HCT116 (cell line): ENCODE data around the gene AP1AR. TPM values are rescaled to one million over a fixed set of nuclear protein-coding genes. Genes with fewer than 3 reads are reported as not detected.
A peak's percentile ranks its signal among the peaks of the same experiment; 100 is the strongest.

Experiments
- ATAC-seq: fragments of 200-7000 bp; cut with Tn5 transposase; 2 replicates; pipeline ENCODE4 v1.9.1; 2020; ENCODE audit warnings: mild to moderate bottlenecking, moderate library complexity
- BruUV-seq: library from RNA; stranded (reverse); fragments of 400-500 nt; replicated peaks from 2 replicates; lab custom pipeline; 2021; lab: Mats Ljungman, UMichigan
- CTCF ChIA-PET: fragments of 300-600 bp; sonication (Branson Sonifier 250); formaldehyde crosslinking; loops from one replicate; lab custom pipeline; 2021; ENCODE audit warnings: antibody characterized with exemption; lab: Charles Lee
- POLR2A ChIA-PET: fragments of 300-600, 350-600 bp; sonication (Branson Sonifier 250); formaldehyde crosslinking; loops from one replicate; lab custom pipeline; 2021; ENCODE audit warnings: antibody characterized with exemption; lab: Charles Lee
- RAD21 ChIA-PET, 2 experiments: fragments of 300-600 bp; sonication (Branson Sonifier 250); formaldehyde crosslinking; loops; one replicate each; lab custom pipeline; 2023; ENCODE audit warnings: low total read pairs in 2 of 2; ENCODE audit not compliant: uncharacterized antibody in 2 of 2, unreplicated experiment in 2 of 2, low non-redundant PET in 1 of 2; lab: Charles Lee
- DNase-seq: peaks from one replicate; pipeline ENCODE4 v3.0.0-alpha.2; 2010; ENCODE audit warnings: low read depth, low spot score
- H2AFZ ChIP-seq: fragments of 200-600 bp; shearing (Covaris generic), sonication (generic); 2 replicates; pipeline ENCODE4 v1.6.1; 2017; ENCODE audit warnings: low read depth, mixed run types, mixed read lengths, antibody characterized with exemption, low read length; ENCODE audit not compliant: poor library complexity, severe bottlenecking
- H3K27ac ChIP-seq: 2 replicates; pipeline ENCODE4 v1.5.1; 2012; ENCODE audit warnings: low read depth, low read length
- H3K27me3 ChIP-seq: fragments of 200-600 bp; sonication (generic); 2 replicates; pipeline ENCODE4 v1.6.1; 2016; ENCODE audit warnings: mixed run types, low read length, mixed read lengths; ENCODE audit not compliant: insufficient read depth
- H3K36me3 ChIP-seq, 2 experiments: fragments of 200-500 bp in 1 of 2; fragments of 200-600 bp in 1 of 2; sonication (Bioruptor generic) in 1 of 2; sonication (generic) in 1 of 2; 2 replicates each; pipeline versions ENCODE4 v1.5.1 to v1.6.1; 2014 to 2016; ENCODE audit warnings: low read length in 2 of 2, inconsistent platforms in 1 of 2, mixed read lengths in 1 of 2, mixed run types in 1 of 2; ENCODE audit not compliant: insufficient read depth in 2 of 2, control insufficient read depth in 1 of 2
- H3K4me1 ChIP-seq, 2 experiments: fragments of 200-600 bp in 1 of 2; sonication (generic) in 1 of 2; 2 replicates each; pipeline versions ENCODE4 v1.5.1 to v1.6.1; 2012 to 2017; ENCODE audit warnings: low read length in 2 of 2, inconsistent platforms in 1 of 2, mild to moderate bottlenecking in 1 of 2, mixed read lengths in 1 of 2, mixed run types in 1 of 2, moderate library complexity in 1 of 2; ENCODE audit not compliant: insufficient read depth in 2 of 2, control insufficient read depth in 1 of 2
- H3K4me2 ChIP-seq: fragments of 200-600 bp; sonication (generic); 2 replicates; pipeline ENCODE4 v1.6.1; 2017; ENCODE audit warnings: mixed run types, low read length, mixed read lengths
- H3K4me3 ChIP-seq, 2 experiments: fragments of 200-600 bp in 1 of 2; sonication (generic) in 1 of 2; replicated peaks in 1 of 2; 2 replicates each; pipeline ENCODE4 v1.5.1; 2011 to 2016; ENCODE audit warnings: low read length in 2 of 2, control low read depth in 1 of 2, low read depth in 1 of 2, mild to moderate bottlenecking in 1 of 2, mixed read lengths in 1 of 2, mixed run types in 1 of 2
- H3K79me2 ChIP-seq: fragments of 200-600 bp; sonication (generic); 2 replicates; pipeline ENCODE4 v1.6.1; 2017; ENCODE audit warnings: mild to moderate bottlenecking, mixed run types, low read length, moderate library complexity, mixed read lengths; ENCODE audit not compliant: insufficient read depth
- H3K9ac ChIP-seq: fragments of 200-600 bp; sonication (generic); 2 replicates; pipeline ENCODE4 v1.6.1; 2016; ENCODE audit warnings: low read length, mixed read lengths
- H3K9me2 ChIP-seq: fragments of 200-600 bp; sonication (generic), shearing (Covaris generic); 2 replicates; pipeline ENCODE4 v1.6.1; 2017; ENCODE audit warnings: mixed run types, mild to moderate bottlenecking, moderate library complexity; ENCODE audit not compliant: insufficient read depth
- H3K9me3 ChIP-seq, 2 experiments: fragments of 200-500 bp in 1 of 2; fragments of 200-600 bp in 1 of 2; sonication (Bioruptor generic) in 1 of 2; sonication (generic) in 1 of 2; 2 replicates each; pipeline ENCODE4 v1.6.1; 2014 to 2017; ENCODE audit warnings: low read length in 2 of 2, mixed read lengths in 2 of 2, inconsistent platforms in 1 of 2, low read depth in 1 of 2, mild to moderate bottlenecking in 1 of 2, mixed run types in 1 of 2, moderate library complexity in 1 of 2; ENCODE audit not compliant: control insufficient read depth in 1 of 2, insufficient read depth in 1 of 2
- H4K20me1 ChIP-seq: fragments of 200-600 bp; sonication (generic), shearing (Covaris generic); 2 replicates; pipeline ENCODE4 v1.6.1; 2017; ENCODE audit warnings: mixed run types, mild to moderate bottlenecking, moderate library complexity; ENCODE audit not compliant: insufficient read depth
- CBX3 ChIP-seq: IDR thresholded peaks from 2 replicates; pipeline ENCODE4 v1.6.1; 2012; ENCODE audit warnings: low read depth
- ELF1 ChIP-seq: IDR thresholded peaks from 2 replicates; pipeline ENCODE4 v1.6.1; 2012; ENCODE audit warnings: low read depth, borderline replicate concordance
- EZH2phosphoT487 ChIP-seq: fragments of 200-600 bp; IDR thresholded peaks from 2 replicates; pipeline ENCODE4 v1.6.1; 2018; ENCODE audit warnings: antibody characterized with exemption, borderline replicate concordance
- FOSL1 ChIP-seq: IDR thresholded peaks from 2 replicates; pipeline ENCODE4 v1.6.1; 2012; ENCODE audit warnings: low read depth
- JUND ChIP-seq: IDR thresholded peaks from 2 replicates; pipeline ENCODE4 v1.6.1; 2012
- POLR2A ChIP-seq: IDR thresholded peaks from 2 replicates; pipeline ENCODE4 v1.7.0; 2011; ENCODE audit warnings: borderline replicate concordance; ENCODE audit not compliant: insufficient read depth, insufficient read length; ENCODE audit errors: extremely low read depth
- RAD21 ChIP-seq: IDR thresholded peaks from 2 replicates; pipeline ENCODE4 v1.6.1; 2012; ENCODE audit warnings: low read depth, mild to moderate bottlenecking
- SIN3A ChIP-seq: IDR thresholded peaks from 2 replicates; pipeline ENCODE4 v1.6.1; 2012; ENCODE audit warnings: low read depth
- SP1 ChIP-seq: IDR thresholded peaks from 2 replicates; pipeline ENCODE4 v1.6.1; 2012; ENCODE audit warnings: low read depth
- SRF ChIP-seq: IDR thresholded peaks from 2 replicates; pipeline ENCODE4 v1.6.1; 2012; ENCODE audit warnings: low read depth
- TCF7L2 ChIP-seq: IDR thresholded peaks from 2 replicates; pipeline ENCODE4 v1.7.0; 2011; ENCODE audit warnings: borderline replicate concordance, inconsistent platforms; ENCODE audit not compliant: insufficient read depth, insufficient read length; ENCODE audit errors: extremely low read depth
- YY1 ChIP-seq: IDR thresholded peaks from 2 replicates; pipeline ENCODE4 v1.6.1; 2011; ENCODE audit warnings: low read length, low read depth, moderate library complexity, mild to moderate bottlenecking; ENCODE audit not compliant: insufficient replicate concordance; ENCODE audit errors: extremely low read depth
- ZFX ChIP-seq: fragments of 450-650 bp; IDR thresholded peaks from 2 replicates; pipeline ENCODE4 v1.6.1; 2017
- ZNF274 ChIP-seq: fragments of 200-500 bp; sonication (Bioruptor generic); IDR thresholded peaks from 2 replicates; pipeline ENCODE4 v1.6.1; 2014; ENCODE audit warnings: mild to moderate bottlenecking, low read depth, low read length, inconsistent platforms
- intact Hi-C: fragments of 100-400 bp; cut with micrococcal nuclease; formaldehyde crosslinking; loops from 2 replicates; pipeline ENCODE4 v1.10.0; 2022
- total RNA-seq: library from RNA; stranded (reverse); gene quantifications from one replicate; pipeline ENCODE4 v1.2.1, GENCODE V29; 2021; ENCODE audit not compliant: unreplicated experiment
- TF ChIP-seq, protein P1 (sequence below): IDR thresholded peaks from 2 replicates; pipeline ENCODE4 v1.6.1; 2011; ENCODE audit warnings: mild to moderate bottlenecking, low read length, moderate library complexity; ENCODE audit not compliant: insufficient replicate concordance; ENCODE audit errors: extremely low read depth
- TF ChIP-seq, protein P2 (sequence below): IDR thresholded peaks from 2 replicates; pipeline ENCODE4 v1.6.1; 2012

AP1AR gene
- total RNA-seq, 1 experiment from 2014 or later: 56.7 TPM

DNA sequence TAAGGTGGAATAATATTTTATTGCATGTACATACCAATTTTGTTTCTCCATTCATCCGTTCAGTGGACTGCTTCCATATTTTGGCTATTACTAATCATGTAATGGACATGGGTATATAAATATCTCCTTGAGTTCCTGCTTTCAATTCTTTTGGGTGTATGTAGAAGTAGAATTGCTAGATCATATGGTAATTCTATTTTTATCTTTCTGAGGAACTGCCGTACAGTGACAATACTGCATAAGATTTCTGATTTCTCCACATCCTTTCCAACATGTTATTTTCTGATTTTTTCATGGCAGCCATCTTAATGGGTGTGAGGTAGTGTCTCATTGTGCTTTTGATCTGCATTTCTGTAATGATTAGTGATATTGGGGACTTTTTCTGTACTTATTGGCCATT lies 84.8 kb downstream of the AP1AR start:
- intact Hi-C loops: no loop called here
- H3K9me2 ChIP-seq: no peaks in the 10 kb centered on the region
- no peaks in the 10 kb centered on the region for H3K27me3 ChIP-seq
- CTCF ChIA-PET: no interaction called here
- no peak overlapping the region for H3K4me3 ChIP-seq
- POLR2A ChIA-PET: no interaction called here
- BruUV-seq: TSS peak; percentile 19
- no peaks in the 10 kb centered on the region for H4K20me1 ChIP-seq
- no peaks in the 10 kb centered on the region for H3K9me3 ChIP-seq
- no peaks in the 10 kb centered on the region for H3K36me3 ChIP-seq
- H2AFZ ChIP-seq: no peak overlapping the region
- RAD21 ChIA-PET: no interaction called here
- H3K4me1 ChIP-seq: no peaks in the 10 kb centered on the region; a peak in 1 of 4 replicates
- no peak for TF ChIP-seq EZH2phosphoT487
- TF ChIP-seq JUND: no peak
- TF ChIP-seq ZNF274: no peak
- no peak for TF ChIP-seq SIN3A
- TF ChIP-seq SP1: no peak
- TF ChIP-seq CBX3: no peak
- no peak for TF ChIP-seq TCF7L2
- H3K9ac ChIP-seq: no peak overlapping the region
- H3K4me2 ChIP-seq: no peak overlapping the region
- DNase-seq (no peak), ATAC-seq (no peak)
- no peak overlapping the region for H3K27ac ChIP-seq
- H3K79me2 ChIP-seq: no peaks in the 10 kb centered on the region

DNA sequence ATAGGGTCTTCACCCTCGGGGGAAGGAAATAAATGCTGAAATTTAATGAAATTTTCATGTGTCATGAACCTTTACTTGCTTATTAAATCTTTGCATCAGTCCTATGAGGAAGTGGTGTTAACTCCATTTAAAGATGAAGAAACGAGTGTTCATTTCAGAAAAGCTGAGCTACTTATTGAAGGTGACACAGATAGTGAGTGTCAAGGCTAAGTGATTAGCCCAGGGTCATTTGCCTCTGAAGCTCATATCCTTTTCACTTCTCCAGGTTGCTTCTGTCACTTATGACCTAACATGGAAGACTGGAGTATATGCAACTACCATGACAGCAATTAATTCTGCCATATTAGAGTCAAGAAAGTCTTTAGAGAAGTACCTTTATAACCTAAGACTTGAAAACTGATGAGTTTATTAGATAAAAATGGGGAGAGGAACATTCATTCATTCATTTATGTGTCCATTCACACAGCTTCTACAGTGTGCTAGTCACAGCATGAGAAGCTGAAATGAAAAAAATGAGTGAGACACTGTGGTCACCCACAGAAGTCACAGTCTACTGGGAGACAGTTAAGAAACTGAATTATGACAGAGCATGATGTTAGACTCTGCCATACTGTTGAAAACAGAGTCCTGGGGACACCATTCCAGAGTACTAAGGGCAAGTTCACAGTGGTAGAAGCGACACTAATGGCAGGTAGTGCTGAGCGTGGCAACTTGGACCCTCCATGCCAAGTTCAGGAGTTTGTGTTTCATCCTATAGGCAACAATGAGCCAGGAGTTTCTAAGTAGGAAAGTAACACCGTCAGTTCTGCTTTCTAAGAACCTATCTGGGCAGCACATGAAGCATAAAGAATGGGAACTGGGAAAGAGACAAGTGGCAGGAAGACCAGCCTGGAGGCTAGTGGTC lies 86.9 kb downstream of the AP1AR start:
- RAD21 ChIA-PET: no interaction called here
- intact Hi-C loops: no loop called here
- no peak overlapping the region for H3K4me3 ChIP-seq
- CTCF ChIA-PET: no interaction called here
- H3K79me2 ChIP-seq: no peaks in the 10 kb centered on the region
- no peak overlapping the region for H3K27ac ChIP-seq
- H2AFZ ChIP-seq: no peak overlapping the region
- H3K4me2 ChIP-seq: no peak overlapping the region
- ATAC-seq (no peak), DNase-seq (no peak)
- no peaks in the 10 kb centered on the region for H3K27me3 ChIP-seq
- H3K9me3 ChIP-seq: no peaks in the 10 kb centered on the region
- TF ChIP-seq, protein P1, sequence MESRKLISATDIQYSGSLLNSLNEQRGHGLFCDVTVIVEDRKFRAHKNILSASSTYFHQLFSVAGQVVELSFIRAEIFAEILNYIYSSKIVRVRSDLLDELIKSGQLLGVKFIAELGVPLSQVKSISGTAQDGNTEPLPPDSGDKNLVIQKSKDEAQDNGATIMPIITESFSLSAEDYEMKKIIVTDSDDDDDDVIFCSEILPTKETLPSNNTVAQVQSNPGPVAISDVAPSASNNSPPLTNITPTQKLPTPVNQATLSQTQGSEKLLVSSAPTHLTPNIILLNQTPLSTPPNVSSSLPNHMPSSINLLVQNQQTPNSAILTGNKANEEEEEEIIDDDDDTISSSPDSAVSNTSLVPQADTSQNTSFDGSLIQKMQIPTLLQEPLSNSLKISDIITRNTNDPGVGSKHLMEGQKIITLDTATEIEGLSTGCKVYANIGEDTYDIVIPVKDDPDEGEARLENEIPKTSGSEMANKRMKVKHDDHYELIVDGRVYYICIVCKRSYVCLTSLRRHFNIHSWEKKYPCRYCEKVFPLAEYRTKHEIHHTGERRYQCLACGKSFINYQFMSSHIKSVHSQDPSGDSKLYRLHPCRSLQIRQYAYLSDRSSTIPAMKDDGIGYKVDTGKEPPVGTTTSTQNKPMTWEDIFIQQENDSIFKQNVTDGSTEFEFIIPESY: no peak
- TF ChIP-seq JUND: no peak
- TF ChIP-seq TCF7L2: no peak
- no peak for TF ChIP-seq SIN3A
- TF ChIP-seq, protein P2, sequence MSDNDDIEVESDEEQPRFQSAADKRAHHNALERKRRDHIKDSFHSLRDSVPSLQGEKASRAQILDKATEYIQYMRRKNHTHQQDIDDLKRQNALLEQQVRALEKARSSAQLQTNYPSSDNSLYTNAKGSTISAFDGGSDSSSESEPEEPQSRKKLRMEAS: no peak
- TF ChIP-seq ELF1: no peak
- no peak for TF ChIP-seq YY1
- TF ChIP-seq CBX3: no peak
- no peak for TF ChIP-seq SP1
- TF ChIP-seq SRF: no peak
- no peak for TF ChIP-seq RAD21
- TF ChIP-seq POLR2A: no peak
- no peak for TF ChIP-seq ZFX
- no peak for TF ChIP-seq FOSL1
- no peaks in the 10 kb centered on the region for H3K9me2 ChIP-seq
- H4K20me1 ChIP-seq: no peaks in the 10 kb centered on the region
- H3K9ac ChIP-seq: no peak overlapping the region
- H3K4me1 ChIP-seq: no peaks in the 10 kb centered on the region
- no TSS peak for BruUV-seq
- POLR2A ChIA-PET: no interaction called here
- H3K36me3 ChIP-seq: no peaks in the 10 kb centered on the region
